Parathyroid adenoma (tissue), 2 donors: ENCODE measurements around the gene PLIN5.

ENCODE experiments used
- H2AFZ ChIP-seq: fragments of 300-600 bp; sonication (generic); one replicate; pipeline ENCODE4 v1.7.0; 2017; ENCODE audit warnings: antibody characterized with exemption, mild to moderate bottlenecking
- H3K27ac ChIP-seq: fragments of 300-600 bp; sonication (generic); one replicate; pipeline ENCODE4 v1.7.0; 2017
- H3K27me3 ChIP-seq: fragments of 300-600 bp; sonication (generic); one replicate; pipeline ENCODE4 v1.7.0; 2017; ENCODE audit warnings: low read length; ENCODE audit not compliant: control insufficient read depth, insufficient read depth
- H3K36me3 ChIP-seq: fragments of 300-600 bp; sonication (generic); one replicate; pipeline ENCODE4 v1.7.0; 2017; ENCODE audit warnings: low read length; ENCODE audit not compliant: control insufficient read depth, insufficient read depth
- H3K4me1 ChIP-seq: fragments of 300-600 bp; sonication (generic); one replicate; pipeline ENCODE4 v1.7.0; 2017; ENCODE audit warnings: control low read depth
- H3K4me2 ChIP-seq: fragments of 300-600 bp; sonication (generic); one replicate; pipeline ENCODE4 v1.7.0; 2017; ENCODE audit warnings: low read length
- H3K4me3 ChIP-seq: fragments of 300-600 bp; sonication (generic); one replicate; pipeline ENCODE4 v1.7.0; 2017; ENCODE audit warnings: low read depth, low read length
- H3K79me2 ChIP-seq: fragments of 300-600 bp; sonication (generic); one replicate; pipeline ENCODE4 v1.7.0; 2017; ENCODE audit warnings: control low read depth
- H3K9ac ChIP-seq: fragments of 300-600 bp; sonication (generic); one replicate; pipeline ENCODE4 v1.7.0; 2017; ENCODE audit warnings: mild to moderate bottlenecking
- H3K9me3 ChIP-seq: fragments of 300-600 bp; sonication (generic); one replicate; pipeline ENCODE4 v1.7.0; 2017; ENCODE audit warnings: low read length; ENCODE audit not compliant: control insufficient read depth
- CTCF ChIP-seq: fragments of 300-600 bp; sonication (generic); IDR thresholded peaks from one replicate; pipeline ENCODE4 v1.7.0; 2017; ENCODE audit warnings: antibody characterized with exemption, mild to moderate bottlenecking
- donor health status: primary hyperparathyroidism.

The PLIN5 gene

GRCh38 chr19:4521170-4521887, 13.7 kb downstream of the PLIN5 start:
- Histone ChIP-seq H3K4me2 (no peak overlapping the region), H3K79me2 (no peaks in the 10 kb centered on the region), H3K9ac (no peak overlapping the region), H3K36me3 (no peaks in the 10 kb centered on the region), H3K4me3 (no peak overlapping the region), H3K27ac (no peak overlapping the region), H3K9me3 (no peaks in the 10 kb centered on the region), H3K4me1 (no peaks in the 10 kb centered on the region), H3K27me3 (no peaks in the 10 kb centered on the region), H2AFZ (no peak overlapping the region)
- no peak for TF ChIP-seq CTCF

- Histone ChIP-seq H3K9me3 (no peaks in the 10 kb centered on the region), H3K9ac (no peak overlapping the region), H3K4me1 (no peaks in the 10 kb centered on the region), H3K79me2 (no peaks in the 10 kb centered on the region), H3K4me2 (no peak overlapping the region), H3K4me3 (no peak overlapping the region), H3K27me3 (no peaks in the 10 kb centered on the region), H3K36me3 (no peaks in the 10 kb centered on the region), H2AFZ (no peak overlapping the region), H3K27ac (no peak overlapping the region)
- no peak for TF ChIP-seq CTCF
Observed at GRCh38 chr19:4519521-4520277, 15.3 kb downstream of the PLIN5 start.

GRCh38 chr19:4519172-4519496, 15.9 kb downstream of the PLIN5 start:
- H3K4me1 ChIP-seq, result no peaks in the 10 kb centered on the region
- H3K9ac ChIP-seq, result no peak overlapping the region
- no peak overlapping the region for H3K27ac ChIP-seq
- no peak overlapping the region for H2AFZ ChIP-seq
- no peak overlapping the region for H3K4me3 ChIP-seq
- no peaks in the 10 kb centered on the region for H3K79me2 ChIP-seq
- H3K36me3 ChIP-seq, result no peaks in the 10 kb centered on the region
- no peaks in the 10 kb centered on the region for H3K27me3 ChIP-seq
- no peak for TF ChIP-seq CTCF
- H3K4me2 ChIP-seq, result no peak overlapping the region
- H3K9me3 ChIP-seq, result no peaks in the 10 kb centered on the region

GRCh38 chr19:4518345-4519171, 16.5 kb downstream of the PLIN5 start, which contains the start of gene PLIN4:
PLIN4 (minus strand) TSS chr19:4518486; CDS start chr19:4518272, 214 bp downstream.
- Histone ChIP-seq H3K27ac (no peak within 1 kb of the TSS), H3K79me2 (no peaks in the 10 kb centered on the region), H3K27me3 (no peaks in the 10 kb centered on the region), H3K36me3 (no peaks in the 10 kb centered on the region), H3K4me3 (no peak within 1 kb of the TSS), H3K9me3 (no peaks in the 10 kb centered on the region), H2AFZ (no peak within 1 kb of the TSS), H3K9ac (no peak within 1 kb of the TSS), H3K4me1 (no peaks in the 10 kb centered on the region), H3K4me2 (no peak within 1 kb of the TSS)
- no peak for TF ChIP-seq CTCF
